ENCODE data around the gene MKKS. TPM values are rescaled to one million over a fixed set of nuclear protein-coding genes. Genes with fewer than 3 reads are reported as not detected.

The MKKS gene
- total and polyA plus RNA-seq, 2 donors (not counting 1 experiment from before 2014, with no cell fraction given) = 6.0 to 12.6 TPM

DNA sequence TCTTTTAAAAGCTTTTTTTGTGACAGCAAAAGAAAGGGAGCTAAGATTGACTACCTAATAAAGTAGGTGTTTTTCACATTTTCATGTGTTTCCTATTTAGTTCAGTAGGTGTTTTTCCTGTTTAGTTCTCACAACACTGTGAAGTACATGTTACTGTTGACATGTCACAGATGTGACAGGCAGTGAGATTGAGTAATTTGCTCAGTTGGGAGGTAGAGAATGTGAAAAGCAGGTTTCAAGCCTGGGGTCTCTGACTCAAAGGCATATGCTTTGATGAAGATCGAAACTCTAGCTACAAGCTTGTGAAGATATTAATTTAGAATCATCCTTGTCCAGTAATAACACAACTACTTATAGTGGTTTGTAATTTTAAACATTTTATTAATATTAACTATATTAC, 44.2 kb upstream of the MKKS start:
- H3K4me1 ChIP-seq (ENCODE audit: control insufficient read depth in 2 of 2, insufficient read depth in 2 of 2, low read length in 2 of 2) = peaks cover 23 to 24% of the 10 kb centered on the region in 2 donors
- ChIA-PET CTCF (interaction anchor here (1.3 kb wide), 1 partner anchor 21 kb away, joined by 3 read pairs; no protein-coding TSS in a partner anchor), POLR2A (no interaction called here)
- Mint-ChIP-seq H3K9me3 (ENCODE audit: insufficient read depth) (no peaks in the 10 kb centered on the region), H3K4me1 (peaks cover 34% of the 10 kb centered on the region), H3K27ac (no peak overlapping the region), H3K27me3 (no peaks in the 10 kb centered on the region), H3K4me3 (no peak overlapping the region)
- H3K4me3 ChIP-seq (ENCODE audit: control extremely low read depth in 1 of 5, extremely low read depth in 1 of 5, insufficient read depth in 1 of 5, low read depth in 2 of 5, low read length in 4 of 5) = no peak overlapping the region
- intact Hi-C loops (cut with micrococcal nuclease) = no loop called here
- H4K20me1 ChIP-seq (ENCODE audit: control insufficient read depth, insufficient read depth, low read length, poor library complexity, severe bottlenecking) = peaks cover 9% of the 10 kb centered on the region
- no peak overlapping the region for H3K27ac ChIP-seq (ENCODE audit: low read length in 2 of 2)
- no peak overlapping the region for H3K4me2 ChIP-seq (replicated peaks; ENCODE audit: low read depth, low read length, poor library complexity, severe bottlenecking)
- no peak overlapping the region for H3K9ac ChIP-seq (ENCODE audit: low read length)
- H2AFZ ChIP-seq (ENCODE audit: insufficient read depth, low read depth, low read length, poor library complexity, severe bottlenecking) = no peak overlapping the region
- ATAC-seq (ENCODE audit: low read depth) = no peak
- DNase-seq = no peak
- H3K27me3 ChIP-seq (replicated peaks in 1 of 4; ENCODE audit: control extremely low read depth in 1 of 4, control insufficient read depth in 3 of 4, insufficient read depth in 4 of 4, low read length in 3 of 4) = no peaks in the 10 kb centered on the region
- no peak for TF ChIP-seq EZH2 (IDR thresholded peaks at IDR 0.05; ENCODE audit: borderline replicate concordance, insufficient read depth, low read depth, low read length, poor library complexity, severe bottlenecking)
- TF ChIP-seq, protein P1, sequence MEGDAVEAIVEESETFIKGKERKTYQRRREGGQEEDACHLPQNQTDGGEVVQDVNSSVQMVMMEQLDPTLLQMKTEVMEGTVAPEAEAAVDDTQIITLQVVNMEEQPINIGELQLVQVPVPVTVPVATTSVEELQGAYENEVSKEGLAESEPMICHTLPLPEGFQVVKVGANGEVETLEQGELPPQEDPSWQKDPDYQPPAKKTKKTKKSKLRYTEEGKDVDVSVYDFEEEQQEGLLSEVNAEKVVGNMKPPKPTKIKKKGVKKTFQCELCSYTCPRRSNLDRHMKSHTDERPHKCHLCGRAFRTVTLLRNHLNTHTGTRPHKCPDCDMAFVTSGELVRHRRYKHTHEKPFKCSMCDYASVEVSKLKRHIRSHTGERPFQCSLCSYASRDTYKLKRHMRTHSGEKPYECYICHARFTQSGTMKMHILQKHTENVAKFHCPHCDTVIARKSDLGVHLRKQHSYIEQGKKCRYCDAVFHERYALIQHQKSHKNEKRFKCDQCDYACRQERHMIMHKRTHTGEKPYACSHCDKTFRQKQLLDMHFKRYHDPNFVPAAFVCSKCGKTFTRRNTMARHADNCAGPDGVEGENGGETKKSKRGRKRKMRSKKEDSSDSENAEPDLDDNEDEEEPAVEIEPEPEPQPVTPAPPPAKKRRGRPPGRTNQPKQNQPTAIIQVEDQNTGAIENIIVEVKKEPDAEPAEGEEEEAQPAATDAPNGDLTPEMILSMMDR (IDR thresholded peaks at IDR 0.05) = no peak
- H3K36me3 ChIP-seq (replicated peaks in 1 of 2; ENCODE audit: control extremely low read depth in 1 of 2, control insufficient read depth in 1 of 2, extremely low read depth in 1 of 2, insufficient read depth in 2 of 2, low read length in 1 of 2) = no peaks in the 10 kb centered on the region
- H3K79me2 ChIP-seq (ENCODE audit: control insufficient read depth, insufficient read depth, low read length) = peaks cover 20% of the 10 kb centered on the region
- WGBS (ENCODE audit: insufficient coverage) = no CpG with 5 or more reads among the region's 1 CpG
- no peaks in the 10 kb centered on the region for H3K9me3 ChIP-seq (ENCODE audit: control extremely low read depth in 1 of 3, control insufficient read depth in 2 of 3, insufficient read depth in 1 of 3, low read length in 2 of 3)

DNA sequence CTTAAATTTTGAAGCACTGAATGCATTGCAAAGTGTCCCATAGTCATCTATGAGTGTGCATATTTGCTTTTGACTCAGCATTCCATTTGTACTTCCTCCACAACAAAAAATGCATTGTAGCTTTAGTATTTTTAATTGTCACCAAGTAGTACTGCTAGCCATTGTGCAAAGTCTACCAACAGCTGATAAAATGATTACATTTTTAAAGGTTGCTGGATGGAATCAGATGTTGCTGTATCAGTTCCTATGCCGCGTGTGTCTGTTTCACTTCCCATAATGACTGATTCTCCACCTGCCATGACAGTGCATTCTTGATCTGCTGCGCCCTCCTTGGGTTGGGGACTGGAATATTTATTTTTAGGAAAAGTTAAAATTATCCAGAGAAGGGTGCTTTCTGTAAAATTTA, 42.3 kb upstream of the MKKS start:
- Mint-ChIP-seq H3K4me1 (peaks cover 36% of the 10 kb centered on the region), H3K9me3 (ENCODE audit: insufficient read depth) (no peaks in the 10 kb centered on the region), H3K27ac (no peak overlapping the region), H3K27me3 (no peaks in the 10 kb centered on the region), H3K4me3 (no peak overlapping the region)
- Histone ChIP-seq H3K9ac (ENCODE audit: low read length) (no peak overlapping the region), H3K4me1 (ENCODE audit: control insufficient read depth in 2 of 2, insufficient read depth in 2 of 2, low read length in 2 of 2) (peaks cover 23 to 24% of the 10 kb centered on the region in 2 donors), H3K4me2 (replicated peaks; ENCODE audit: low read depth, low read length, poor library complexity, severe bottlenecking) (peak overlapping the region; percentile 13), H3K4me3 (ENCODE audit: control extremely low read depth in 1 of 5, extremely low read depth in 1 of 5, insufficient read depth in 1 of 5, low read depth in 2 of 5, low read length in 4 of 5) (no peak overlapping the region), H3K79me2 (ENCODE audit: control insufficient read depth, insufficient read depth, low read length) (peaks cover 15% of the 10 kb centered on the region), H4K20me1 (ENCODE audit: control insufficient read depth, insufficient read depth, low read length, poor library complexity, severe bottlenecking) (peaks cover 9% of the 10 kb centered on the region), H3K27me3 (replicated peaks in 1 of 4; ENCODE audit: control extremely low read depth in 1 of 4, control insufficient read depth in 3 of 4, insufficient read depth in 4 of 4, low read length in 3 of 4) (no peaks in the 10 kb centered on the region), H3K36me3 (replicated peaks in 1 of 2; ENCODE audit: control extremely low read depth in 1 of 2, control insufficient read depth in 1 of 2, extremely low read depth in 1 of 2, insufficient read depth in 2 of 2, low read length in 1 of 2) (peaks cover 0 to 3% of the 10 kb centered on the region in 2 experiments), H2AFZ (ENCODE audit: insufficient read depth, low read depth, low read length, poor library complexity, severe bottlenecking) (no peak overlapping the region), H3K9me3 (ENCODE audit: control extremely low read depth in 1 of 3, control insufficient read depth in 2 of 3, insufficient read depth in 1 of 3, low read length in 2 of 3) (peaks cover 0 to 3% (median 1%) of the 10 kb centered on the region in 3 donors), H3K27ac (ENCODE audit: low read length in 2 of 2) (no peak overlapping the region)
- ChIA-PET CTCF (interaction anchor here (1.2 to 1.7 kb wide), 3 partner anchors 42 to 1068 kb away, joined by 5 to 6 read pairs (median 6); partner anchors contain the start of gene SLX4IP), POLR2A (no interaction called here)
- WGBS (ENCODE audit: insufficient coverage) = no CpG with 5 or more reads among the region's 3 CpGs
- intact Hi-C loops (cut with micrococcal nuclease) = loop anchor here (2.0 kb wide), 1 partner anchor 42 kb away; the partner anchor contains the start of genes MKKS and SLX4IP
- DNase-seq = peak; percentile 58
- TF ChIP-seq, protein P1 (IDR thresholded peaks at IDR 0.05) = no peak
- TF ChIP-seq EZH2 (IDR thresholded peaks at IDR 0.05; ENCODE audit: borderline replicate concordance, insufficient read depth, low read depth, low read length, poor library complexity, severe bottlenecking) = no peak
- ATAC-seq (ENCODE audit: low read depth) = peak; percentile 69
